SIG-M5 treated with dmso at 0.1 percent for 504 hours (cell line): ENCODE measurements around the gene KCNQ2.

Experiments
- DNase-seq: peaks from one replicate; lab custom pipeline; 2025; ENCODE audit not compliant: unreplicated experiment; lab: John Stamatoyannopoulos, UW

Gene KCNQ2

DNA sequence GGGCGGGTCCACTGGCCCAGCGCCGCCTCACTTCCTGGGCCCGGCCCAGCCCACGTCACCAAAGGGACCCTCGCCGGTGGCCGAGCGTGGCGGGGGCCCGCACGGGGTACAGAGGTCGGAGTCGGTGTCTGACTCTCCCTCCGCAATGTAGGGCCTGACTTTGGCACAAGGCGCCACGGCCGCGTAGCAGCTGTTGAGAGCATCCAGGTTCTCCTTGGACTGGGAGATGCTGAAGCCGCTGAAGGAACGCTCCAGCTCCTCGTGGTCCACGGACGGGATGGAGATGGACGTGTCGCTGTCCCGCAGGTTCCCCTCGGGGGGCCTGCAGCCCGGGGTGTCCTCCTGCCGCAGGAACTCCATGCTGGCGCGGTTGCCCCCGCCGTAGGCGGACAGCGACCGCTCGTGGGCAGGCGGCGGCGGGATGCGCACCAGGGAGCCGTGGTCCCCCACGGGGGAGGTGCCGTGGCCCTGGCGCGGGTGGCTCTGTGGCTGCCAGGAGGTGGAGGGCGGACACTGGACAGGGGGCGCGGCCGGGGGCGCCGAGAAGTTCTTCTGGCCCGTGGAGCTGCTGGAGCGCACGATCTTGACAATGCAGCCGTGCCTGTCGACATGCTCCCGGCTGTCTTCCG lies 65.7 kb downstream of the KCNQ2 start:
- no peak for DNase-seq

DNA sequence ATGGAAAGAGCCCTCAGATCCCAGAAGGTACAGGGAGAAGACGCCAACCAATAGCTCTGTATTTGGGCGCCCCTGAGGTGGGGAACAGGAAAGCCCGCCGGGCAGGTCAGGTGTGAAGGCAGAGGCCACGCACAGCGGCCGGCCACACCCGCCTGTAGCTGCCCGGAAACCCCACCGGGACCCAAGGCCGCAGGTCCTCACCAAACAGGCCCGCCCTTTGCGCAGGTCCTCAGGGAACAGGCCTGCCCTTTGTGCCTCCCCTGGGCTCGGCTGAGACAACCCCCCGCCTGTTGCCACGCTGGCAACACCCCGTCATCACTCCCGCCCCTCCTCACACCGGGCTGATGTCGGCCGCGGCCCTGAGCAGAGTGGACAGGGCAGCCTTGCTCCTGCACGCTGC lies 66.4 kb downstream of the KCNQ2 start:
- DNase-seq: no peak

DNA sequence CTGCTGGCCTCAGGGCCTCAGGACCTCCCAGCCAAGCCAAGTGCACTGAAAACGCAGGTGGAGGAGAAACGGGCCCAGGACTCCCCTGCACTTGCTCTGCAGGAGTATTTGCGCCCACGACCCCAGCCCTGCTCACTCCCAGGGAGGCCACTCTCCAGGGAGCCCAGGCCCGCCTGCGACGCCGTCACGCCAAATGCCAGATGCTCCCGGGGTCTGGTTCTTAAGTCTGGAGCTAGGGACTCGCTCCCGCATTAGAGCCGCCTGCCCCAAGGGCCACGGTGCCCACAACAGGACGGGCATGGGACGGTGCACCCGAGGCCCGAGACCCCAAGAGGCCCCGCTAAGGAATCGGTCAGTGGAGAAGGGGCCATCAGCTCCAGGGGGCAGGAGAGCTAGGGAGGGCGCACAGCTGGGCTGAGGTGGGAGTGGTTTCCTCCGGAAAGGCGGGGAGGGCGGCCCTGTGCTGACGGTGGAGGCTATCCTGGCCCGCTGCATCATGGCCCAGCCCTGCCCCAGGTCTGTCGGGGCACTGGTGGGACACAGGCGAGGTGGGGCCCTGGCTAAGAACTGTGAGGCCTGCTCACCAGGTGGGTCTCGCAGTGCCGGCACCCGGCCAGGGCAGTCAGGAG lies 67.2 kb downstream of the KCNQ2 start:
- no peak for DNase-seq

DNA sequence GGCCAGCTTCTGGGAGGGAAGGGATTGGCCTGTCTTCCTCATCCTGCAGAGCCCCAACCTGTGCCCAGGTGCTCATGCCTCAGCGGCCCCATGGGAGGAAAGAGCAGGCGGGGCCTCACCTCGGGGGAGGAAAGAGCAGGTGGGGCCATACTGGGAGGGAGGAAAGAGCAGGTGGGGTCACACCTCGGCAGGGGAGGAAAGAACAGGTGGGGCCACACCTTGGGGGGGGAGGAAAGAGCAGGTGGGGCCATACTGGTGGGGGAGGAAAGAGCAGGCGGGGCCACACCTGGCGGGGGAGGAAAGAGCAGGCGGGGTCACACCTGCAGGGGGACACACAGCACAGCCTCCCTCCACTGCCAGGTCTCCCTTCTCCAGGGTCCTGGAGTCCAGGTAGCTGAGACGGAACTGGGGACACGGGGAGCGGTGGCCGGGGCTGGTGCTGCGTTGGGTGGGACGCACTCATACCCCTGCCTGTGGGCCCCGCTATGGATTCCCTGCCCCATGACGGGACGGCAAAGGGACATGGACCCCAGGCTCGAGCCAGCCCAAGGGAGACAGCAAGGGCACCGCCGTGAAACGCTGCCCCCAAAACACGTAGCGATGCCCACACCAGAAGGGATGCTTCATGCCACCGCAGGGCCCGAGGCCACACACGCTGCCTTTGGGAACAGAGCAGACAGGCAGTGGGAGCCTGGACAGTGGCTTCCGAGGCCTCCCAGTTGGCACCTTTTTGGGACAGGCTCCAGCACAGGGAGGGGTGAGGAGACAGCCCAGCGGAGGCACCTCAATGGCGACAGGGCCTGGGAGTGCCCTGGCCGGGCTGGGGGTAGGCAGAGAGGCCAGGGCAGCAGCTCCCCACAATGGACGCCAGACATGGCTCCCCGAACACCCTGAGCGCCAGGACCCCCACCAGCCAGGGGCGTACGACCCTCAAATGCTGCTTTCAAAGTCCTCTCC lies 68.0 kb downstream of the KCNQ2 start:
- no peak for DNase-seq

DNA sequence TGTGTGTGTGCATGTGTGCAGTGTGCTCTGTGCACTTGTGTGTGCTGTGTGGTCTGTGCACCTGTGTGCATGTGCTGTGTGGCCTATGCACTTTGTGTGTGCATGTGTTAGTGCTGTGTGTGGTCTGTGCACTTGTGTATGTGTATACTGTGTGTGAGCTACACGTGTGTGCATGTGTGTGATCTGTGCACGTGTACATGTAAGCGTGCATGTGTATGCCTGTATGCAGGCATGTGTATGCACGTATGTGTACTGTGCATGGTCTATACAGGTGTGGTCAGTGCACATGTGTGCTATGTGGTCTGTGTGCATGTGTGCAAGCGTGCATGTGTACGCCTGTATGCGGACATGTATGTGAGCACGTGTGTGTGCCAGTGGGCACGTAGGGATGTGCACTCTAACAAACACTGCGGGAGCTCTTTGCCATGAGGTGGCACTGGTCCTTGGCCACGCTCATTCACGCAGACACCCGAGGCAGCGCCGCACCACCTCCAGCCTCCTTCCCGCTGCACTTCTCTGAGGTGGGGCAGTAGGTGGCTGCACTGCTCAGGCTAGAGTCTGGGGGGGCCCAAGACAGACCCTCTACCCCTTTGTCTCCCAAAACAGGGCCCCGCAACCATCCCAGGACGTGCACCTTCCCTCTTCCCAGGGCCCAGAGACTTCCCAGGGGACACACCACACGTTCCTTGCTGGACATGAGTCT lies 68.9 kb downstream of the KCNQ2 start:
- DNase-seq: no peak

DNA sequence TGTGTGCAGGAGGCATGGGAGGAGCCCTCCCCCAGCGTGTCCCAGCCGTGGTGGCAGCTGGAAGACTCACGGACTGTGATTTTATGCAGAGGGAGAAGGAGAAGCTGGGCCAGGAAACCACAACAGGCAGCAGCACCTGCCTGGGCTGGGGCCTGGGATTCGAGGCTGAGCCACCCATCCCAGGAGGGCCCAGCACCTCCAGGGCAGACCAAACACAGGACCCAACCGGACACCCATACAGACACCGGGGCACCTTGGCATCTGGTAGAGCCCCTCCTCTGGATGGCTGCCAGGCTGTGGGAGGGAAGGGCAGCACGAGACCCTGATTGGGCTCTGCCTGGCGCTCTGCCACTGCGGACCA lies 69.6 kb downstream of the KCNQ2 start:
- no peak for DNase-seq

DNA sequence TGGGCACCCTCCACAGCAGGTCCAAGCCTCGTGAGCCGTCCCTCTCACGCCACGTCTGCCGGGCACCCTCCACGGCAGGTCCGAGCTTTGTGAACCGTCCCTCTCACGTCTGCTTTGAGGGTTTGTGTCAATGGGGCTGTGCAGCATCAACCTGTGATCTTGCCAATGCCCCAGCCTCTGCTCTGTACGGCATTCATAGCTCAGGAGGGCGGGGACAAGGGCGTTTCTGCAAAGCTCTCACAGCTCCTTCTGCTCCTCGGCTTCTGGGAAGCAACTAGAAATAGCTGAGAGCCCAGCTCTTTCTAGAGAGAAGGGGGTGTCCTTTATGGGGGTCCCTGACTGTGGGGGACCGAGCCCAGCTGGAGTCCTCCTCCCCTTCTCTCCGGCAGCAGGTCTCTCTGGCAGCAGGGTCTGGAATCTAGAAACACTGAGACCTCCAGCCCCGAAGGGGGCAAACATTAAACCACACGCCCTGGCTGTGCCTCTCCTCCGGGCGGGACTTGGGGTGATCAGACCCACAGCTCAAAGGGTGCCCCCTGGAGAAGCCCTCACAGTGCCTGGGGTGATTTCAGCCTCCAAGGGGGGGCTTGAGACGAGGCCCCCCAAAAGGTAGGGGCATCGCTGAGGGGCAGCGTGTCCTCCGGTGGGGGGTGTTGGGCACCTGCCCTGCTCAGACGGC lies 70.1 kb downstream of the KCNQ2 start:
- no peak for DNase-seq

DNA sequence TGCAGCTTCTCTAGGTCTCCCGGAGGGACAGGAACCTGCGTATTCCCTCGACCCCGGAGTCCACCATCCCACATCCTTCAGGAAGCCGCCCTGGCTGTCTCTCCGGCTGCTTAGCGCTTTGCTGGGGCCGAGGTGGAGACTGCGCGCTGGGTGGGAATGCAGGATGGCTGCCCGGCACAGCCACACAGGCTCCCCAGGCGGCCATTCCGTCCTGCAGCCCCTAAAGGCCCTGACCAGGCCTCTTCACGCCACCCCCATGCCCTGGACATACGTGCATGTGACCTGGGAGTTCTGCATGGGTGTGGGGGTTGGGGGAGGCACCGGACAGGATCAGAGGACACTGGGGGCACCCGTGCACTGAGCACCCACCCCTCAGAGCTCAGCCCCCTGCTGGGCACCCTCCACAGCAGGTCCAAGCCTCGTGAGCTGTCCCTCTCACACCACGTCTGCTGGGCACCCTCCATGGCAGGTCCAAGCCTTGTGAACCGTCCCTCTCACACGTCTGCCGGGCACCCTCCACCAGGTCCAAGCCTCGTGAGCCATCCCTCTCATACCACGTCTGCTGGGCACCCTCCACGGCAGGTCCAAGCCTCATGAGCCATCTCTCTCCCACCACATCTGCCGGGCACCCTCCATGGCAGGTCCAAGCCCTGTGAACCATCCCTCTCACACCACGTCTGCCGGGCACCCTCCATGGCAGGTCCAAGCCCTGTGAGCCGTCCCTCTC lies 70.9 kb downstream of the KCNQ2 start:
- DNase-seq: no peak

DNA sequence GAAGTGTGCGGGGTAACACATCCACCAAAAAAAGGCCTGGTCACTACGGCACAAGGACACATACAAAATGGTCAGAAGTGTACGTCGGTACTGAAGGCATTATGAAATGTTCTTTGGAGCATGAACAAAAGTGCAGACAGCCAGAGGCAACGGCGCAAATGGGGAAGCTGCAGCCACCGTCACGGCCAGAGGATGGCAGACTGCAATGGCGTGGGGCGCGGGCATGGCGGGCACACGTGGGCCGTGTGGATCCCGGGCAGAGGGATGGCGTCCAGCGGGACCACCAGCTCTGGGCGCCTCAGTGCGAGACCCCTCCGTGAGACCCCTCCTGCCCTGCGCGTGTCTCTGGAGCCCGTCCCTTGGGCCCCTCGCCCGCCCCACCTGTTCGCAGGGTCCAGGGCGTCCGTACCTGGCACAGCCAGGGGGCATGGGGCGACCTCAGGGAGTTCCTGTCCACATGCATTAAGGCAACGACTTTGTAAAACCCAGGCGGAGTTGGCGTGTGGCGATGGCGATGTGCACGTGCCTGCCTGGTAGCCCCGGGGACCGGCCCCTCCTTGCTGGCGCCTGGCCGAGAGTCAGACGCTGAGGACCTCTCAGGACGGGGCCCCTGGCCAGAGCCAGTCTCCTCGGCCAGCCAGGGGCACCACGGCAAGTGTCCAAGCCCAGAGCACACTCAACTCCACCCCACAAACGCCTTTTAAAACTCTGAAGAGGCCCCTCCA lies 71.8 kb downstream of the KCNQ2 start:
- no peak for DNase-seq

DNA sequence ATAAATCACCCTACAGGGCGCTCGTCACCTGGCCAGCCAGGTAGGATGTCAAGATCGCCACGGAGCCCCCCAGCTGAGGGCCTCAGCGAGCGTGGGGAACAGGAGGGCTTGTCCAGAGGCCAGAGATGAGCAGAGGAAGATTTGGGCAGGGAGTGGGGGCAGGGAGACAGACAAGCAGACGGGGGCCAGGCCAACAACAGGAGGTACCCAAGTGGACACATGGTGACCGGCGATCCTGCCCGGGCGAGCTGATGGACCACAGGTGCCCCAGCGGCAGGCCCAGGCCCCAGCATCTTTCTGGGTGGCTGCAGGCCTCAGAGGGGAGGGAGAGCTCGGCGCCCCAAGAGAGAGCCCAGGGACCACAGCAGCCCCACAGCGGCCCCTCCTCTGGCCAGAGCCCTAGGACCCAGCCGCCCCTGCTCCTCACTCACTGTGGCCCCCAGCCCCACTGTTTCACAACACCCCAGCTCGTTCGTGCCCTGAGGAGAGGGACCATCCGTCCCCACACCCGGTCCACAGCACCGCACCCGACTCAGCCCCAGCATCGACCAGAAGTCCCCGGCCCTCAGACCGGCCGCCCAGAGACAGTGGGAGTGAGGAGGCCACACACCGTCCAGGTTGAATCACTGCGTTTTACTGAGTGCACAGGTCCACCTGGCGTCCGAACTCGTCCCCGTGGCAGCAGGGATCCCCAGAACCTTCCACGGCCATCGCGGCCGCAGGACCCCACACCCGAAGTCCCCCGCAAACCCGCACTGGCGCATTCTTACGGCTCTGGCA lies 72.7 kb downstream of the KCNQ2 start:
- no peak for DNase-seq

DNA sequence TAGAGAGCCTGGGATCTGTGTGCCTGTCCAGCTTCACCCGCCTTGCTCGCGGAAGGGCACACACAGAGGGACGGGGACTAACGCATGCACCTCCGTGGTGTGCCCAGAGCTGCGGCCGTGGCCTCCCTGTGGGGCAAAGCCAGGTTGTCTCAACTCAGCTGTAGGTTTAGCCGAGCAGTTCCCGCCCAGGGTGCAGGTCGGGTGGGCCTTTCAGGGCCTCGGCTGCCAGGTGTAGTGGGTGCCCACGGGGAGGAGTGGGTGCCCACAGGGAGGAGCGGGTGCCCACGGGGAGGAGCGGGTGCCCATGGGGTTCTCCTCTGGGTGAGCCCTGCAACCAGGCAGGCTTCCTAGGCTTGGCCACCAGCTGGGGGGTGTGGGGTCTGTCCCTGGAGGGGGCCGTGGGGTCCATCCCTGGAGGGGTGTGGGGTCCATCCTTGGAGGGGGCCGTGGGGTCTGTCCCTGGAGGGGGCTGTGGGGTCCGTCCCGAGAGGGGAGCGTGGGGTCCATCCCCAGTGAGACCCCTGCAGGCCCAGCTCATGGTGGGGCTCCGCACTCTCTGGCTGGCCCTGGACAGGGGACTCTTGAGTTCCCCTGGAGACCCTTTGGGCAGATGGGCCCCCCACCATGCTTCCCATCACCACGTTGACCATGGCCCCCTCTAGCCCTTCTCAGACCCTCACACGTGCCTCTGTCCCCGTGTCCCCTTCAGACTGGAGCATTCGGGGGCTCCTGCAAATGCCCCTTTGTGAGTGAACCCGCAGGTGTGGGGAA lies 73.5 kb downstream of the KCNQ2 start:
- DNase-seq: no peak

DNA sequence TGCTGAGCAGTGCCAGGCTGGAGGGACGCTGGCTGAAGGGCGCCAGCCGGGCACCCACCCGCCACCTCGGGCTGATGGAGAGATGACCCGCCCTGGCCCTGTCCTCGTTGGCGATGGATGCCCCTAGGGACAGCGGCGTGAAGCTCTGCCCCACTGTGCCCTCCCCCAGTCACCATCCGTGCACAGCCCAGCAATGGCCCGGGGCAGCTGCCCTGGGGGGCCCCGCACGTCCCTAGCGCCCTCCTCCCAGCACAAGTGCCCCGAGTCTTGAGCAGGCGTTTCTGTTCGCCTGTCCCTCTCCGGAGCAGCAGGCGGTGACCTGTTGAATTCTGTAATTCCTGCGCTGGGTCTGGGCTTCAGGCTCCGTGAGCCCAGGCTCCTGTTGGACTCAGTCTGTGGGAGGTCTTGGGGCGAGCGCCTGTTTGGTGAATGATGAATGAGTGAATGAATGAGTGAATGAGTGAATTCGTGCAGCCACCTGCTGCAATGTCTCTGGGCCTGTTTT lies 74.5 kb downstream of the KCNQ2 start:
- no peak for DNase-seq

DNA sequence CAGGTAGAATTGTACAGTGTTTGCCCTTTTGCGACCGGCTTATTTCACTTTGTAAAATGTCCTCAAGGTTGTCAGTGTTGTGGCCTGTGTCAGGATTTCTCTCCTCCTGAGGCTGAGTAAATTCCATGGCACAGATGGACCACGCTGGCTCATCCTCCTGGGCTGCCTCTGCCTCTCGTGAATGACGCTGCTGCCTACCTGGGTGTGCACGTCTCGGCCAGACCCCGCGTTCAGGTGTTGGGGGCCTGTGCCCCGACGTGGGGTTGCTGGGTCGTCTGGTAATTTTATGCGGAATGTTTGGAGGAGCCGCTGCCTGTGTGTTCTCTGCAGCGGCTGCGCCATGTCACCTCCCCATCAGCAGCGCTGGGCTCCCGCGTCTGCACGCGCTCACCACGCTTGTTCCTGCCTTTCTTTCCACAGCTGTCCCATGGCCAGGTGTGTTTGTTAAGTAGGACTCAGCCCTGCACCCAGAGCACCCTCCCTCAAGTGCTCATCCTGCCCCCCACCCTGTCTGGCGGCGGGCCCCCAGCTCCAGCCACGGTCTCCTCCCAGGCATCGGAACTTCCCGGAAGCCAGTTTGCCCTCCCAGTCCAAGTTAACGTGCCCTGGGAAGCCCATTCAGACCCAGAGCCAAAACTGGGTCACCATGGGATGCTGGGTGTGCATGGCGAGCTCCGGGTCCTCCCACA lies 75.2 kb downstream of the KCNQ2 start:
- no peak for DNase-seq

DNA sequence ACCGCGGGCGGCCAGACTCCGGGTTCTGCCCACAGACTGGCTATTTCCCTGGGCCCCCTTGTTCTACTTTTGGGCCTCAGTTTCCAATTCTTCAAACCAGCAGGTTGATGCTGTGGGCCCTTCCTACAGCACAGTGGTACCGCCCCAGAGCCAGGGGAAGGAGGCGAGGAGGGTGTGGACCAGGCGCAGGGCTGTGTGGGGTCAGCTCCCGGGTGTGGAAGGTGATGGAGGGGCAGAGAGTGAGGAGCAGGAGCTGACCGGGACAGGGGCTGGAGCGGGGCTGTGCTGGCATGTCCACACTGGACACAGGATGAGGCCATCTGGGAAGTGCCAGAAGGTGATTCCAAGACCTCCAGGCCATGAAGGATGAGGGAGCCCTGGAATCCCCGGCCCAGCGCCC lies 76.2 kb downstream of the KCNQ2 start:
- DNase-seq: no peak

DNA sequence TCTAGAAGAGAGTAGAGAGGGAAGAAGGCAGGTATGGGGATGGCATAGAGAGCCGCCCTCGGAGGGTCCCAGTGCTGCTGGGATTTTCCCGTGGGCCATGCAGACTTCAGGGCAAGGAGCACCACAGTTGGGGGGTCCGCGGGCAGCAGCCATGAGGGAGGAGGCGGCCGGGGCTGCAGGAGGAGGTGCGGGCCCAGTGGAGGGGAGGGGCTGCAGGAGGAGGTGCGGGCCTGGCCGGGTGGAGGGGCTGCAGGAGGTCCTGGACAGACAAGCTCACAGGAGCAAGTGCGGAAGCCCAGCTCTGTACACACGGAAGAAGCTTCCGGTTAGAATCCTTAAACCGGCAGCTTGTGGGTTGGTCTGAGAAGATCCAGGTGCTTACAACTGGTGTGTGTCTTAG lies 76.7 kb downstream of the KCNQ2 start:
- DNase-seq: no peak

DNA sequence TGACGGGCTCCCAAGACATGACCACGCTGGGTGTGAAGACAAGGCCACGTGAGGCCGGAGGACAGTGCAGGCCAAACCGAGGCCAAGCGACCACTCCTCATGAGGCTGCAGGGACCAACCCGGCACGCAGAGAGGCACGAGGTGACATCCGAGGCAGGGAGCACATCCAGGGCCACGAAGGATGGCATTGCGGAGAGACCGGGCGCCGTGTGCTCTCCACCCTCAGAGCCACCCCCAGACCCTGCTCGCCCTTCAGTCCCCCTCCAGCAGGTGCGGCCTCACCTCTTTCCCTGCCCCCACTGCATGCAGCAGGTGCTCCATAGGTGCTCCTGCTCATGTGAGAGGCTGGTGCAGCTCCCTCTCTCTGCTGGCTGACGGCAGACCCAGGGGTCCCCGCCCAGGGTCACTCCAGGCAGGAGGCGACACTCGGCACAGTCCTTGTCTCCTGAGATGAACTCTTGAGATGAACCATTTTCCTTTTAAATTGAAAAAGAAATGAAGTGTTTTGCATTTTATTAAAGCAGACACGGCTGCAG lies 77.5 kb downstream of the KCNQ2 start:
- no peak for DNase-seq
